Liver (tissue), 3 donors: ENCODE data around the gene PPP1R14D.

Source experiments
- FOXA1 ChIP-seq: IDR thresholded peaks from 2 replicates; pipeline ENCODE4 v1.6.1; 2016; ENCODE audit warnings: antibody characterized with exemption
- HNF4G ChIP-seq: IDR thresholded peaks from 2 replicates; pipeline ENCODE4 v1.6.1; 2016; ENCODE audit warnings: antibody characterized with exemption
- JUND ChIP-seq, 2 donors: IDR thresholded peaks; 2 replicates each; pipeline ENCODE4 v1.6.1; 2016; ENCODE audit warnings: antibody characterized with exemption in 2 of 2
- NR2F2 ChIP-seq: IDR thresholded peaks from 2 replicates; pipeline ENCODE4 v1.6.1; 2016; ENCODE audit warnings: antibody characterized with exemption
- RAD21 ChIP-seq, 2 donors: IDR thresholded peaks; 2 replicates each; pipeline ENCODE4 v1.6.1; 2016; ENCODE audit warnings: antibody characterized with exemption in 2 of 2, mild to moderate bottlenecking in 2 of 2
- RXRA ChIP-seq, 2 donors: IDR thresholded peaks; 2 replicates each; pipeline ENCODE4 v1.6.1; 2017 to 2018; ENCODE audit warnings: antibody characterized with exemption in 2 of 2, mild to moderate bottlenecking in 1 of 2
- TAF1 ChIP-seq: conservative IDR thresholded peaks from 2 replicates; pipeline ENCODE4 v1.6.1; 2016; ENCODE audit warnings: antibody characterized with exemption, mild to moderate bottlenecking
- YY1 ChIP-seq: IDR thresholded peaks from 2 replicates; pipeline ENCODE4 v1.6.1; 2016; ENCODE audit warnings: antibody characterized with exemption, mild to moderate bottlenecking
- TF ChIP-seq, protein P1 (sequence below): fragments of 150-350 bp; IDR thresholded peaks from 2 replicates; pipeline ENCODE4 v1.5.1; 2017; ENCODE audit warnings: improper control_type of control experiment, low read depth, low read length; ENCODE audit not compliant: missing input control
- TF ChIP-seq, protein P2 (sequence below): IDR thresholded peaks from 2 replicates; pipeline ENCODE4 v1.6.1; 2016; ENCODE audit warnings: antibody characterized with exemption
- TF ChIP-seq, protein P3 (sequence below): IDR thresholded peaks from 2 replicates; pipeline ENCODE4 v1.6.1; 2016; ENCODE audit warnings: antibody characterized with exemption
- TF ChIP-seq, protein P4 (sequence below): IDR thresholded peaks from 2 replicates; pipeline ENCODE4 v1.6.1; 2016; ENCODE audit warnings: antibody characterized with exemption, mild to moderate bottlenecking
- donor health status: healthy.
- donor health status: healthy.

DNA sequence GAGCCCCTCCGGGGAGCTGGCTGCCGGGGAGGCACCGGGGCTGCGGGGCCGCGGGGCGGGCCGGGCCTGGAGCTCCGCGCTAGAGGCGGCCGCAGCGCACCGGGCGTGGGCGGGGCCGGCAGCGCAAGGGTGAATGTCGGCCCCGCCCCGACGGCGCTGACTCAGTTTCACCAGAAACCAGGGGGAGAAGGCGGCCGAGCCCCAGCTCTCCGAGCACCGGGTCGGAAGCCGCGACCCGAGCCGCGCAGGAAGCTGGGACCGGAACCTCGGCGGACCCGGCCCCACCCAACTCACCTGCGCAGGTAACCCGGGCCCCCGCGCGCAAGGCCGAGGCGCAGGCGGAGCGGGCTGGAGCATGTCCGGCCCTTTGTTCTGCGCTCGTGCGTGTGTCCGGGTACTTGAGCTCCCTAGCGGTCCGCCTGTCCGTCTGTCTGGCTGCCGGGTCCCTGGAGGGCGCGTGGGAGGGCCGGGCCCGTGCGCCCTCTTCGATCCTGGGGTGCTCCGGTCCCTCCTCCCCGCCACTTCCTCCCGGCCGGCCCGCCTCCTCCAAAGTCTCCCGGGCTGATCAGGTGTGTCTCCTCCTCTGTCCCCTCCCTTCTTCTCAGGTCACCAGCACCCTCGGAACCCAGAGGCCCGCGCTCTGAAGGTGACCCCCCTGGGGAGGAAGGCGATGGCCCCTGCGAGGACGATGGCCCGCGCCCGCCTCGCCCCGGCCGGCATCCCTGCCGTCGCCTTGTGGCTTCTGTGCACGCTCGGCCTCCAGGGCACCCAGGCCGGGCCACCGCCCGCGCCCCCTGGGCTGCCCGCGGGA, 15.6 kb upstream of the PPP1R14D start, which contains the start of gene SPINT1:
- no peak for TF ChIP-seq RAD21 (IDR thresholded peaks at IDR 0.05)
- TF ChIP-seq, protein P1, sequence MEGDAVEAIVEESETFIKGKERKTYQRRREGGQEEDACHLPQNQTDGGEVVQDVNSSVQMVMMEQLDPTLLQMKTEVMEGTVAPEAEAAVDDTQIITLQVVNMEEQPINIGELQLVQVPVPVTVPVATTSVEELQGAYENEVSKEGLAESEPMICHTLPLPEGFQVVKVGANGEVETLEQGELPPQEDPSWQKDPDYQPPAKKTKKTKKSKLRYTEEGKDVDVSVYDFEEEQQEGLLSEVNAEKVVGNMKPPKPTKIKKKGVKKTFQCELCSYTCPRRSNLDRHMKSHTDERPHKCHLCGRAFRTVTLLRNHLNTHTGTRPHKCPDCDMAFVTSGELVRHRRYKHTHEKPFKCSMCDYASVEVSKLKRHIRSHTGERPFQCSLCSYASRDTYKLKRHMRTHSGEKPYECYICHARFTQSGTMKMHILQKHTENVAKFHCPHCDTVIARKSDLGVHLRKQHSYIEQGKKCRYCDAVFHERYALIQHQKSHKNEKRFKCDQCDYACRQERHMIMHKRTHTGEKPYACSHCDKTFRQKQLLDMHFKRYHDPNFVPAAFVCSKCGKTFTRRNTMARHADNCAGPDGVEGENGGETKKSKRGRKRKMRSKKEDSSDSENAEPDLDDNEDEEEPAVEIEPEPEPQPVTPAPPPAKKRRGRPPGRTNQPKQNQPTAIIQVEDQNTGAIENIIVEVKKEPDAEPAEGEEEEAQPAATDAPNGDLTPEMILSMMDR: no peak
- TF ChIP-seq TAF1: no peak
- no peak for TF ChIP-seq RXRA (IDR thresholded peaks at IDR 0.05)
- TF ChIP-seq, protein P2, sequence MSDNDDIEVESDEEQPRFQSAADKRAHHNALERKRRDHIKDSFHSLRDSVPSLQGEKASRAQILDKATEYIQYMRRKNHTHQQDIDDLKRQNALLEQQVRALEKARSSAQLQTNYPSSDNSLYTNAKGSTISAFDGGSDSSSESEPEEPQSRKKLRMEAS: no peak
- no peak for TF ChIP-seq FOXA1
- TF ChIP-seq, protein P3, sequence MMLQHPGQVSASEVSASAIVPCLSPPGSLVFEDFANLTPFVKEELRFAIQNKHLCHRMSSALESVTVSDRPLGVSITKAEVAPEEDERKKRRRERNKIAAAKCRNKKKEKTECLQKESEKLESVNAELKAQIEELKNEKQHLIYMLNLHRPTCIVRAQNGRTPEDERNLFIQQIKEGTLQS: no peak
- TF ChIP-seq HNF4G: no peak
- TF ChIP-seq NR2F2: no peak
- no peak for TF ChIP-seq JUND (IDR thresholded peaks at IDR 0.05)
- TF ChIP-seq, protein P4, sequence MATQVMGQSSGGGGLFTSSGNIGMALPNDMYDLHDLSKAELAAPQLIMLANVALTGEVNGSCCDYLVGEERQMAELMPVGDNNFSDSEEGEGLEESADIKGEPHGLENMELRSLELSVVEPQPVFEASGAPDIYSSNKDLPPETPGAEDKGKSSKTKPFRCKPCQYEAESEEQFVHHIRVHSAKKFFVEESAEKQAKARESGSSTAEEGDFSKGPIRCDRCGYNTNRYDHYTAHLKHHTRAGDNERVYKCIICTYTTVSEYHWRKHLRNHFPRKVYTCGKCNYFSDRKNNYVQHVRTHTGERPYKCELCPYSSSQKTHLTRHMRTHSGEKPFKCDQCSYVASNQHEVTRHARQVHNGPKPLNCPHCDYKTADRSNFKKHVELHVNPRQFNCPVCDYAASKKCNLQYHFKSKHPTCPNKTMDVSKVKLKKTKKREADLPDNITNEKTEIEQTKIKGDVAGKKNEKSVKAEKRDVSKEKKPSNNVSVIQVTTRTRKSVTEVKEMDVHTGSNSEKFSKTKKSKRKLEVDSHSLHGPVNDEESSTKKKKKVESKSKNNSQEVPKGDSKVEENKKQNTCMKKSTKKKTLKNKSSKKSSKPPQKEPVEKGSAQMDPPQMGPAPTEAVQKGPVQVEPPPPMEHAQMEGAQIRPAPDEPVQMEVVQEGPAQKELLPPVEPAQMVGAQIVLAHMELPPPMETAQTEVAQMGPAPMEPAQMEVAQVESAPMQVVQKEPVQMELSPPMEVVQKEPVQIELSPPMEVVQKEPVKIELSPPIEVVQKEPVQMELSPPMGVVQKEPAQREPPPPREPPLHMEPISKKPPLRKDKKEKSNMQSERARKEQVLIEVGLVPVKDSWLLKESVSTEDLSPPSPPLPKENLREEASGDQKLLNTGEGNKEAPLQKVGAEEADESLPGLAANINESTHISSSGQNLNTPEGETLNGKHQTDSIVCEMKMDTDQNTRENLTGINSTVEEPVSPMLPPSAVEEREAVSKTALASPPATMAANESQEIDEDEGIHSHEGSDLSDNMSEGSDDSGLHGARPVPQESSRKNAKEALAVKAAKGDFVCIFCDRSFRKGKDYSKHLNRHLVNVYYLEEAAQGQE: no peak
- no peak for TF ChIP-seq YY1
